H1 (cell line): Measurements from ENCODE around the gene NT5DC3. TPM values are rescaled to one million over a fixed set of nuclear protein-coding genes. Genes with fewer than 3 reads are reported as not detected.
A peak's percentile ranks its signal among the peaks of the same experiment; 100 is the strongest.

Experiments used
- CBX5 ChIP-seq: fragments of 300-800, 300-1000 bp; sonication (generic); IDR thresholded peaks from 2 replicates; pipeline ENCODE4 v1.7.1; 2016; ENCODE audit warnings: antibody characterized with exemption, low read length, low read depth
- CHD7 ChIP-seq: fragments of 300-600 bp; sonication (generic); IDR thresholded peaks from 2 replicates; pipeline ENCODE4 v1.7.1; 2012; ENCODE audit warnings: low read length, moderate library complexity, mild to moderate bottlenecking, inconsistent platforms; ENCODE audit not compliant: insufficient replicate concordance
- EGR1 ChIP-seq: IDR thresholded peaks from 2 replicates; pipeline ENCODE4 v1.6.1; 2011; ENCODE audit warnings: low read depth, low read length, borderline replicate concordance
- RNF2 ChIP-seq: fragments of 200-900, 300-1000 bp; sonication (generic); IDR thresholded peaks from 2 replicates; pipeline ENCODE4 v1.7.1; 2016; ENCODE audit warnings: borderline replicate concordance, low read depth, mild to moderate bottlenecking, antibody characterized with exemption, low read length; ENCODE audit not compliant: poor library complexity, severe bottlenecking; ENCODE audit errors: missing control alignments
- SIN3A ChIP-seq, 2 experiments: IDR thresholded peaks in 1 of 2; conservative IDR thresholded peaks in 1 of 2; 2 replicates each; pipeline ENCODE4 v1.6.1; 2011 to 2012; ENCODE audit warnings: low read length in 2 of 2, improper control_type of control experiment in 1 of 2, low read depth in 1 of 2, mild to moderate bottlenecking in 1 of 2
- SP4 ChIP-seq: IDR thresholded peaks from 2 replicates; pipeline ENCODE4 v1.6.1; 2012; ENCODE audit warnings: low read length, inconsistent platforms
- TAF7 ChIP-seq: optimal IDR thresholded peaks from 2 replicates; pipeline ENCODE3; 2011; ENCODE audit warnings: low read depth, mild to moderate bottlenecking, inconsistent platforms, low read length, moderate library complexity, borderline replicate concordance
- TEAD4 ChIP-seq: IDR thresholded peaks from 2 replicates; pipeline ENCODE4 v1.6.1; 2012; ENCODE audit warnings: low read depth, low read length, inconsistent platforms, mixed read lengths
- polyA plus RNA-seq, 7 experiments: library from polyadenylated mRNA; depleted of rRNA in 3 of 7; stranded (reverse) in 5 of 7; unstranded in 2 of 7; fragments of >200 nt in 5 of 7; fragments of 200-250 nt in 2 of 7; gene quantifications; 1 replicate in 5 of 7; 2 replicates in 1 of 7; 4 replicates in 1 of 7; pipeline versions ENCODE4 v1.2.1 to v1.2.3, GENCODE V29; 2011 to 2013; ENCODE audit warnings: missing spikeins in 2 of 7, mixed read lengths in 2 of 7
- total RNA-seq: library from RNA; stranded (reverse); fragmentation: NEBNext Ultra II Directional; extraction: Animal tissue kit (Norgen Biotek cat#: 25700); gene quantifications from 2 replicates; pipeline ENCODE4 v1.2.1, GENCODE V29; 2021

The NT5DC3 gene
- total and polyA plus RNA-seq, 2 of the 8 experiments (the other 6 are each of a cell fraction or from before 2014, with no cell fraction given), result 5.4 to 14.8 TPM

GRCh38 chr12:103840876-103841689 lies at the start of gene NT5DC3 (continued):
- TF ChIP-seq CHD7 (no peak), EGR1 (no peak), TAF7 (peak; percentile 85), RNF2 (no peak), CBX5 (no peak), TEAD4 (no peak), SP4 (peak; percentile 85; the same call in 1 of the 2 replicates), SIN3A (conservative IDR thresholded peaks at IDR 0.05 in 1 of 2, IDR thresholded peaks at IDR 0.05 in 1 of 2; ENCODE audit: low read depth in 1 of 2, low read length in 2 of 2) (peak; percentile 66 to 74; a peak in 2 of 4 replicates)
